HG03521 (cell line): Measurements from ENCODE around the gene IL17REL.
"Not testable (repeated sequence)": the region's sequence is repeated elsewhere in the genome, so short reads cannot be mapped to it uniquely, and the experiment has no call there.

Experiments
- ATAC-seq: cut with Tn5 transposase; IDR thresholded peaks from one replicate; pipeline ENCODE4 v1.9.1; 2021; ENCODE audit warnings: mild to moderate bottlenecking, moderate library complexity; ENCODE audit not compliant: unreplicated experiment

Gene IL17REL

DNA sequence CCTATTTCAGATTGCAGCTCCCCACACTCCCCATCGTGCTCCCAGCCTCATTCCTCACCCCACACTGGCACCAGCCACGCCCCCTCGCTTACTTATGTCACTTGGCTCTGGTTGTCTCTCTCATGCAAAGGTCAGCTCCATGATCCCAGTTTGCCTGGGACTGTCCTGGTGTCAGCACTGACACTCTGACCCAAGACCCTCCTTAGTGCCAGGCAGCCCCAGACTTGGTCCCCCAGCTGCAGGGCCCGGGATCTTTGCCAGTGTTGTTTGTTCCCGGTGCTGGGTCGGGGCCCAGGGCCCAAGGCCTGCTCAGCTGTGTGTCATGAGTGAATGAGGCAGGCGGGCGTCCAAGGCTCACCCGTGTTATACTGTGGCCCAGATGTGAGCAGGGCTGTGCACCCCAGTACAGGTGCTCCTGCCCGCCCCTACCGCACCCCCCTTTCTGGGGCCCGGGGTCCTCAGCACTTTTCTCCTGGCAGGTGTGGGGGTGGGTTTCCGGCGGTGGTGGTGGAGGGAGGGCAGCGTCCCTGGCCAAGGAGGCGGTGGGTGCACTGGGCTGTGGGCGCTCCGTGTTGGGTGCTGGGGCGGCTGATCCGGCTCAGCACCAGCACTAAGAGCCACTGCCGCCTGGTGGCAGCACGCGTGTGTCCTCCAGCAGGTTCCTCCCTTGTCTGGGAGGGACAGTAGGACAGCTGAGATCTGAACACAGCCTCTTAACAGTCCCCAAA lies 19.5 kb downstream of the IL17REL start:
- ATAC-seq = no peak

DNA sequence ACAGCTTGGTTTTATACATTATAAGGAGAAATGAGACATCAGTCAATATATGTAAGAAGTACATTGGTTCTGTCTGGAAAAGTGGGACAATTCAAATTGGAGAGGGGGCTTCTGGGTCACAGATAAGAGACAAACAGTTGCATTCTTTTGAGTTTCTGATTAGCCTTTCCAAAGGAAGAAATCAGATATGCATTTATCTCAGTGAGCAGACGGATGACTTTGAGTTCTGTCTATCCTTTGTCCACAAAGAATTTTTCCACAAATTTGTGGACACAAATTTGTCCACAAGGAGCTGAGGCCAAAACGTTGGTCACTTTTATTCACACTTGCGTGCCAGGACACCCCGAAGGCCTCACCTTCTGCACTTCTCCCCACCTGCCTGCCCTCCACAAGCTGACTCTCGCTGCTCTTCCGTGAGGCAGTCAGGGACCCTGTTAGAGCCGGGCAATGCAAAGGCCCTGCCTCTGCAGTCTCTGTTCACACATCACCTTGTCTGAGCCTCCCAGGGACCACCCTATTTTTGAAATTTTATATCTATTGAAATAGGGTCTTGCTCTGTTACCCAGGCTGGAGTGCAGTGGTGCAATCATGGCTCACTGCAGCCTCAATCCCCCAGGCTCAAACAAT lies 20.5 kb downstream of the IL17REL start:
- no peak for ATAC-seq

DNA sequence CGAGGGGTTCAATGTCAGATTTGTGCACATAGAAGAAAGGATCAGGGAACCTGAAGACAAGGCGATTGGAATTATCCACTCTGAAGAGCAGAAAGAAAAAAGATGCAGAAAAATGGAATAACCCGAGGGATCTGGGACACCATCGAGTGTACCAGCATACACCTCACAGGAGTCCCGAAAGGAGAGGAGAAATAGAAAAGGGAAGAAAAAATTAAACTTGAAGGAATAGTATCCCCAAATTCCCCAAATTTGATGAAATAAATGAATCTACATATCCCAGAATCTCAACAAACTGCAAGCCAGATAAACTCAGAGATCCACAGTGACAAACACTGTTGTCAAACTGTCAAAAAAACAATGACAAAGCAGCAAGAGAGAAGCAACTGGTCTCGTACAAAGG lies 21.4 kb downstream of the IL17REL start:
- no peak for ATAC-seq

DNA sequence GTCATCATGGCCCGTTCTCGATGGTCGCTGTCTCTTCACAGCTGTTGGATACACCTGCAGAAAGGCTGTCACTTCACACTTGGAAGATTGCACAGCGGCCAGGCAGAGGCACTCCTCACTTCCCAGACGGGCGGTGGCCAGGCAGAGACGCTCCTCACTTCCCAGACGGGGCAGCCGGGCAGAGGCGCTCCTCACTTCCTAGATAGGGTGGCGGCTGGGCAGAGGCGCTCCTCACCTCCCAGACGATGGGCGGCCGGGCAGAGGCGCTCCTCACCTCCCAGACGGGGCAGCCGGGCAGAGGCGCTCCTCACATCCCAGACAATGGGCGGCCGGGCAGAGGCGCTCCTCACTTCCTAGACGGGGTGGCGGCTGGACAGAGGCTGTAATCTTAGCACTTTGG lies 22.7 kb downstream of the IL17REL start:
- ATAC-seq = not testable (repeated sequence)

DNA sequence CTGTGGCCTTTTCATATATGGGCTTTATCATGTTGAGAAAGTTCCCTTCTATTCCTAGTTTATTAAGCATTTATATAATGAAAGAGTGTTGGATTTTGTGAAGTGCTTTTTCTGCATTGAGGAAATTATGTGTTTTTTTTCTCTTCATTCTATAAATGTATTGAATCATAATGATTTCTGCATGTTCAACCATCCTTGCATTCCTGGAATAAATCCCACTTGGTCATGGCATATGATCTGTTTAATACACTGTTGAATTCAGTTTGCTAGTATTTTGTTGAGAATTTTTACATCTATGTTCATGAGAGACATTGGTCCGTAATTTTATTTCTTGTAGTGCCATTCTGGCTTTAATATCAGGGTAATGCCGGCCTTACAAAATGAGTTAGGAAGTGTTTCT lies 26.2 kb downstream of the IL17REL start:
- ATAC-seq = no peak

DNA sequence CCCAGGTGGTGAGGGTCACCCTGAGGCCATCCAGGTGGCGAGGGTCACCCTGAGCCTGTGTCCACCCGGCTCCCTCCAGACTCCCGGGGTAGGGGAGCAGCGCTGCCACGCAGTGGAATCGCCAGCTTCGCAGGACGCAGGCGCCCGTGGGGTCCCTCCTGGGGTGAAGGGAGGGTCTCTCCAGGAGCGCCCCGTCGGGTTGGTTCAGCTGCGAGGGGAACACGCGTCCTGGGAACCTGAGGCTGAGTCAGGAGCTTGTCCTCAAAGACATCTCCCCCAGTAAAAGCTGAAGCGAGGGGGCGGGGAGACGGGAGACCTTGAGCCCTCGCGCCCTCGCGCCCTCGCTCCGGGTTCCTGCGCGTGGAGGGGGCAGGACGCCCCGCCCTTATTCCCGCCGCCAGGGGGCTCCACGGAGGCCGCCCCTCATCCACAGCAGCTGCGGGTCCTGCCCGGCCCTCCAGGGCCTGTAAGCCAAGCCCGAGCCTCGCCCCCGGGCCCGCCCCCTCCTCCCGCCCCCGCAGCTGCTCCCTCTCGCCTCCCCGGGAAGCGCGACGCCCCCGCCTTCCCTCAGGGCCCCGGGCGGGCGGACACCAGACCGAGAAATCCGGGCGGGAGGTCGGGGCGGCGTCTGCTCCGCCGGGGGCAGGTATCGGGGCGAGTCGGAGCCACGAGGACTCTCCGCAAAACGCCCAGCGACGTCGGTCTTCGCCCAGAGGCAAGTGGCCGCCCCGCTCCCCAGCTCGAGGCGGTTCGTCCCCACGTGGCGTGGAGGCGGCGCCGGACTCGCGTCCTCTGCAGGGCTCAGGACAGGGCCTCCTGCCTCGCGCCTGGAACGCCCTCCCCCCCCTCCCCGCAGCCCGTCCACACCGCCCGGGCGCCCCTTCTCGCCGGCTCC lies 29.2 kb downstream of the IL17REL start:
- no peak for ATAC-seq

DNA sequence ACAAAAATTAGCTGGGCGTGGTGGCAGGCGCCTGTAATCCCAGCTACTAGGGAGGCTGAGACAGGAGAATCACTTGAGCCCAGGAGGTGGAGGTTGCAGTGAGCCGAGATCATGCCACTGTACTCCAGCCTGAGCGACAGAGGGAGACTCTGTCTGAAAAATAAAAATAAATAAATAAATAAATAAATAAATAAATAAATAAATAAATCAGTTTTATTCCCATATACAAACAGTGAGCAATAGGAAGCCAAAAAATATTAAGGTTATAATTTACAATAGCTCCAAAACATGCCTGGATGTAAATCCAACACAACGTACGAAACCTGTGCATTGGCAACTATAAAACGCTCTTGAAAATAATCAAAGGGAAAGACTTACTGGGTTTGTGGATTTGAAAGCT lies 30.8 kb downstream of the IL17REL start:
- not testable (repeated sequence) for ATAC-seq

DNA sequence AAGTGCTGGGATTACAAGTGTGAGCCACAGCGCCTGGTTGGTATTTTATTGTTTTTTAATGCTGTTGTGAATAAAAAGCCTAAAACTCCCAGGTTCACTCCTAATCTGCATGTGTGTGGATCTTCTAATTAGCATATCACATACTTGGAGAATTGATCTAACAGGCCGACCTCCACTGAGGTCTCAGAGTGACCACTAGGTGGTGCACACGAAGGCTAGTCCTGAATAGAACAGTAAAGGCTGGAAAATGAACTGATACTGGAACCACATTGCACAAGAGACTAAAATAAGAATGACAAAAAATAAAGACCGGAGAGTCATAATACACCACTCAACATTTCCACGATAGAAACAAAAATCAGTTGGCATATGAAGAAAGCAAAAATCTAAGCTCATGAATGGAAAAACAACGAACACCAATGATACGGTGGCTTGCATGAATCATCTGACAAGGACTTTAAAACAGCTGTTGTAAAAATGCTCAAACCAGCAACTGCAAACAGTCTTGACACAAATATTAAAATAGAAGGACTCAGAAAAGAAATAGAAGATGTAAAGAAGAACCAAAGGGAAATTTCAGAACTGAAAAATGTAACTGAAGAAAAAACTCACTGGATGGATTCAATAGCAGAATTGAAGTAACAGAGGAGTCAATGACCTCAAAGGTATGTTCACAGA lies 32.8 kb downstream of the IL17REL start:
- ATAC-seq = no peak

DNA sequence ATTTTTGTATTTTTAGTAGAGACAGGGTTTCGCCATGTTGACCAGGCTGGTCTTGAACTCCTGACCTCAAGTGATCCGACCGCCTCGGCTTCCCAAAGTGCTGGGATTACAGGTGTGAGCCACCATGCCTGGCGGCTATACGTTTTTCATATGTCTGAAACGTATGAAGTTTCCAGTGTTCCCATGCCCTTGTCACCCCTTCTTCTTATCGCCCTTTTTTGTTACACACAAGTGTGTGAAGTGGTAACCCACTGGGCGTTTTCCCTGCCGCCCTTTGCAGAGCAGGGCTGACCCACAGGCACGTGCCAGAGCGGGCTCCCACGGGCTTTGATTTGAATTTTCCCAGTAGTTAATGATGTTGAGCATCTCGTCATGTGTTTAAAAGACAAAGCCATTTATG lies 35.0 kb downstream of the IL17REL start:
- no peak for ATAC-seq

DNA sequence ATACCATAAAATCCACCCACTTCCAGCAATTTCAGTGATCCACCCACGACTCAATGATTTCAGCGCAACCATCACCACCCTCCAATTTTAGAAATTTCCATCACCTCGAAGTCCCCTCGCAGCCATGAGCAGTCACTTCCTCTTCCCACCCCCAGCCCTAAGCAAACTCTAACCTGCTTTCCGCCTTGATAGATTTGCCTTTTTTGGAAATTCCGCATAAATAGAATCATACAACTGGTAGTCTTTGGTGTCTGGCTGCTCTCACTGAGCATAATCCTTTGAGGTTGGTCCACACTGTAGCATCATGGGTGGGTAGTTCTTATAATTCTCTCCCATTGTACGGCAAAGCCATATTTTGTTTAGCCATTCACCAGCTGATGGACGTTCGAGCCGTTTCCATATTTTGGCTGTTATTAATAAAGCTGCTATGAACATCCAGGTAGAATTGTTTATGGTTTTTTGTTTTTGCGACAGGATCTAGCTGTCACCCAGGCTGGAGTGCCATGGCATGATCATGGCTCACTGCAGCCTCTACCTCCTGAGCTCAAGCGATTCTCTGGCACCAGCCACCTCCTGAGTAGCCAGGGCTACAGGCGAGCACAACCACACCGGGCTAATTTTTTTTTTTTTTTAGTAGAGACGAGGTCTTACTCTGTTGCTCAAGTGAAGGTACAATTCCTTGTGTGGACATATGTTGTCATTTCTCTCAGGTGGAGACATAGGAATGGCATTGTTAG lies 36.0 kb downstream of the IL17REL start:
- ATAC-seq = no peak

DNA sequence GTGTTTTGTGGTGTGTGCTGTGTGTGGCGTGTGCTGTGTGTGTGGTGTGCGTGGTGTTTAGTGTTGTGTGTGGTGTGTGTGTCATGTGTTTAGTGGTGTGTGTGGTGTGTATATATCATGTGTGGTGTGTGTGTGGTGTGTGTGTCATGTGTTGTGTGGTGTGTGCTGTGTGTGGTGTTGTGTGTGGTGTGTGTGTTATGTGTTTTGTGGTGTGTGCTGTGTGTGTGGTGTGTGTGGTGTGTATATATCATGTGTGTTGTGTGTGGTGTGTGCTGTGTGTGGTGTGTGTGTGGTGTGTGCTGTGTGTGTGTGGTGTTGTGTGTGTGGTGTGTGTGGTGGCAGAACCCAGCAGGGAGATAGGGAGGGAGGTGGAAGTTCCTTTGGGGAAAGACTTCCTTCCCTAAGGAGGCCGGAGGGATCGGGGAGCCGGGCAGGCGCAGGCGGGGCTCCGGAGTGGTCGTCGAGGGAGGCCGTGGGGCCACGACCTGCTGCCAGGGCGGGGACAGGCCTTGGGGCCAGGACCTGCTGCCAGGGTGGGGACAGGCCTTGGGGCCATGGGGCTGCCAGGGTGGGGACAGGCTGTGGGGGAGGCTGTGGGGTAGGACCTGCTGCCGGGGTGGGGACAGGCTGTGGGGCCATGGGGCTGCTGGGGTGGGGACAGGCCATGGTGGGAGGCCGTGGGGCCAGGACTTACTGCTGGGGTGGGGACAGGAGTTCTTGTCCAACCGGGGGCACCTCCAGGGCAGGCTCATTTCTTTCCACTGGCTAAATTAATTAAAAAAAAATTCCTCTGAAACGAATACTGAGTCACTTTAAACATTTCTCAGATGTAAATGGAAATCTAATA lies 36.8 kb downstream of the IL17REL start:
- no peak for ATAC-seq

DNA sequence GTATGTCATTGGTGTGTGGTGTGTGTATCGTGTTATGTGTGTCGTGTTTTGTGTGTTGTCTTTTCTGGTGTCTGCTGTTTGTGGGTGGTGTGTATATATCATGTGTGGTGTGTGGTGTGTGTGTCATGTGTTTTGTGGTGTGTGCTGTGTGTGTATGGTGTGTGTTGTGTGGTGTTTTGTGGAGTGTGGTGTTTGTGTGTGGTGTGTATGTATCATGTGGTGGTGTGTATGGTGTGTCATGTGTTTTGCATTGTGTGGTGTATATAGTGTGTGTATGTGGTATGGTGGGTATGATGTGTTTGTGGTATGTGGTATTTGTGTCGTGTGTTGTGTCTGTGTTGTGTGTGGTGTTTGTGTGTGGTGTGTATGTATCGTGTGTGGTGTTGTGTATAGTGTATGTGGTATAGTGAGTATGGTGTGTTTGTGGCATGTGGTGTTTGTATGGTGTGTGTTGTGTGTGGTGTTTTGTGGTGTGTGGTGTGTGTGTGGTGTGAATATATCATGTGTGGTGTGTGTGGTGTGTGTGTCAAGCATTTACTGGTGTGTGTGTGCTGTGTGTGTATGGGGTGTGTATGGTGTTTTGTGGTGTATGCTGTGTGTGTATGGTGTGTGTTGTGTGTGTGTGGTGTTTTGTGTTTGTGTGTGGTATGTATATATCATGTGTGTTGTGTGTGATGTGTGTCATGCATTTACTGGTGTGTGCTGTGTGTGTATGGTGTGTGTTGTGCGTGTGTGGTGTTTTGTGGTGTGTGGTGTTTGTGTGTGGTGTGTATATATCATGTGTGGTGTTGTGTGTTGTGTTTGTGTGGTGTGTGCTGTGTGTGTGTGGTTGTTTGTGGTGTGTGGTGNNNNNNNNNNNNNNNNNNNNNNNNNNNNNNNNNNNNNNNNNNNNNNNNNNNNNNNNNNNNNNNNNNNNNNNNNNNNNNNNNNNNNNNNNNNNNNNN lies 39.3 kb downstream of the IL17REL start:
- ATAC-seq = no peak

DNA sequence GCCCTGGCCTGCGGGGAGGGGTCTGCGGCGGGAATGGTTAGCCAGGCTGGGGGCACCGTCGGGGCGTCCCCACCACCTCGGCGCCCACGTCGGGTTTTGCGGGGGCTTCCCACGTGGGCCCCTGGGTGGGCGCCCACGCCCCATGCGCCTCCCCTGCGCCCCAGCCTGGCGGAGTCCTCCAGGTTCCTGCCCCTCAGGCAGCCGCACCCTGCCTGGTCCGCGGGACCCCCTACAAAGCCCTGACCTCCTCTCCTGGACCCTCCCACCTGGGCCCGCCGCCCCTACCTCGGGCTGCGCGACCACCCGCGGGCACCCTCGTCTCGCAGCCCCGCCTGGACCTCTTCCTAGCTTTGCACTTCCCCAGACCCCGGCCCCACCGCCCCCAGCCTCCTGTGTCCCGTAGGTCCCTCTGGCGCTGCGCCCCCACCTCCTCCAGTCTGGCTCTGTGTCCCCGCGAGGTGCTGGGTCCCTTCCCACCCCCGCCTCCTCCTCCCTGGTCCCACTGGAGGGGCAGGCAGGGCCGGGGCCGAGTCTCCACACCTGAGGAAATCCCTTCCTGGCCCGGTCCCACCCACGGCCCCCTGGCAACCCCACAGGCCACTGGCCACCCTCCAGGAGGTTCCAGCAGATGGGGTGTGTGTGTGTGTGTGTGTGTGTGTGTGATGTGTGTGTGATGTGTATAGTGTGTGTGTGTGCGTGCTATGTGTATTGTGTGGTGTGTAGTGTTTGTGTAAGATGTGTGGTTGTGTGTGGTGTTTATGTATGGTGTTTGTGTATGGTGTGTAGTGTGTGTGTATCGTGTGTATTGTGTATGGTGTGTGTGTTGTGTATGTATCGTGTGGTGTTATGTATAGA lies 40.2 kb downstream of the IL17REL start:
- no peak for ATAC-seq

DNA sequence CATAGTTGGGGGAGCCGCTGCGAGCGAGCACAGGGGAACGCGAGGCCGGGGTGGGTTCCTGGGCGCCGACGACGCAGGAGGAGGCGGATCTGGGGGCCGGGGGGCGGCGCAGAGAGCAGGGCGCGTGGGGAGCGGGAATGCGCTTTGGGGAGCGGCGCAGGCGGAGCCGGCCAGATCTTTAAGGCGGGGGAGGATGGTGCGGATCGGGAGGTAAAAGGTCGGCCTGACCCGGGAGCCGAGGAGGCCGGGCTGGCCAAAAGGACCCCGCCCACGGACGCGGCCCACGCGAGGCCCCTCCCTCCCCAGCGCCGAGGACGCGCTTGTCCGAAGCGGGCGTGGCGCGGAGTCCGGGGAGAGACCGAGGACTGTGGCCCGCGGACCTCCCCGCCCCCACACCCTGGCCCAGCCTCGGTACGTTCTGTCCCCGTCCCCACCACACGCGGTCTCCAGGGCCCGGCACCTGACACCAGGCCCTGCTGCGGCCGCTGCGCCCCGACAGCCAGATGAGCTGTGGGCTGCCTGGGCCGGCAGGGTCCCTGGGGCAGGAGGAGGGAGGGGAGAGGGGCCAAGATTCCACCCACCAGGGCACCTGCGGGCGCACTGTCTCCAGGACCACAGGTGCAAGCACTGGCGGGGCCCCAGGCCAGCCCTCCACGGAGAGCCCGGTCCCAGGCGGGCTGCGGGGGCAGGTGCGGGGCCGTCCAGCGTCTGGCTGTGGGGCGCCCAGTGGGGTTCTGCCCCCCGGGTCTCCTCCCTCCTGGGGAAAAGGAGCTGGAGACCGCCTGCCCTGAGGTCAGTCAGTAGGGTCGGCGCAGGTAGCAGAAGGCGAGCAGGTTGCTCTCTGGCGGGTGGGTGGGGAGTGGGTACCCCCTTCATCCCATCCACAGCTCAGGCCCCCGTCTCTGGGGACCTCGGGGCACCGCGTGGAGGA lies 41.1 kb downstream of the IL17REL start:
- ATAC-seq = peak; percentile 23

DNA sequence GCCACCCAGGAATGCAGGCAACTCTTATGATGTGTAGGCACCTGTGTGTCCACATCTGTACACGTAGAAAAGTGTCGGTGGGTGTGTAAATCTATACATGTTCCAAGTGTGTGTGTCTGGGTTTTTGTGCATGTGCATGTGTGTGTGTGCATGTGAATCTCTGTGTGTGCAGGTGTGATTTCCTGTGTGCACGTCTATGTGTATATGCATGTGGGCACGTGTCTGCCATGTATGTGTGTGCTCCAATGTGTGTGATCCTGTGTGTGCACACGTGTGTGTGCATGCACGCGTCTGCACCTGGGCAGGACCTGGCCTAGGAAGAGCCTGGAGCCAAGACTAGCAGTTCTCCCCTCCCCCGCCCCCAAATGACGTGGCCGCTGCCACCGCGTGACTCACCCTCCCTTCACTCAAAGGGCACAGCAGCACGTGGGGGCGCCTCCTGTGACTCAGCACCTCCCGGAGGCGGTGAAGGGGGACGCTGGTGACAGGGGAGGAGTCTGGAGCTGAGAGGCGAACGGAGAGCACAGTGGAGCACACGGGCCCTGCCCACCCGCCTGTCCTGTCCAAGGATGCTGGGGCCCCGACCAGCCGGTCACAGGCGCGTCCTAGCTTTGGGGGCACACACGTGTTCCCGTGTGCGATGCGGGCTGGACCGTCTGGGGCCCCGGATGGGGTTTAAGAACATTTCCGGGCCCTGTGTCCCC lies 41.9 kb downstream of the IL17REL start:
- ATAC-seq = peak; percentile 53
